CD4-positive, alpha-beta T cell treated with Interleukin-6 for 4 hours (primary cell): ENCODE measurements around the gene GBE1.
"Not testable (repeated sequence)": the region's sequence is repeated elsewhere in the genome, so short reads cannot be mapped to it uniquely, and the experiment has no call there.

Experiments
- DNase-seq: peaks from one replicate; pipeline ENCODE4 v3.0.0-alpha.2; 2020; ENCODE audit warnings: mixed read lengths

Gene GBE1

GRCh38 chr3:81760924-81761903 lies at the start of gene GBE1:
Gene GBE1 (minus strand): TSS chr3:81761645. CDS start chr3:81761517, 128 bp downstream.
- peak; percentile 90 for DNase-seq

- no peak for DNase-seq
Observed at GRCh38 chr3:81808900-81809299, 47.5 kb upstream of the GBE1 start.

DNA sequence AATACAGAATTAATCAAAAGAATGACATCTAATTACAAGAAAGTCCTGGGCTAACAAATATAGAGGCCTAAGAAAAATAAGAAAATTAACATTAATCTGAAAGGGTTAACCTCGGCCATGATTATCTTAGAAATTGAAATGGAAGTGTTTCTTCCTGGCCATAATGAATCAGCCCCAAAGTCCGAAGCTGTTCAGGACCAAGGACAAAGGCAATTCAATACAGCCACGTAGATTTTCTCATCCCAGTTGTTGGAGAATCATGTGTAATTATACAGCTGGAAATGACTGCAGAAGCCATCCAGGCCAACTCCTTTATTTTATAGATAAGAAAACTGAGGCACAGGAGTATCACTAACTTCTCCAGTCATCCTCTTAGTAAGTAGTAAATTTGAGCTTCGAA lies 38.0 kb upstream of the GBE1 start:
- DNase-seq: no peak

- DNase-seq: no peak
Observed at GRCh38 chr3:81793410-81793809, 32.0 kb upstream of the GBE1 start.

DNA sequence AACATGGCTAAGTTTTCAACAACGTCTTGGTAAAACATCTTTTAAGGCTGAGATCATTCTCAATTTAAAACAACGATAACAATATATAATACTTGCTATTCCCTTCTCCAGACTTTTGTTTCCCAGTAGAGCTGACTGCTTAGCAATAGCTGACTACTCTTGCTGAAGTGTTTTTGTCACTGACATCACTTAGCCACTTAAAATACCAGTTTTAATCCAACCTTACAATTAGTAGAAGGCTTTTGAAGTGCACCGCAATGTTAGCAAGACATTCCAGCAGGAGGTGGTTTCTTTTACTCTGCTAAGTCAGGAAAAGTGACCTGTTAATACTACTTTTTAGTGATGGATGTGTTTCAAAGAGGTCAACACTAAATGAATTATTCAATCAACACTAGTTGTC lies 28.7 kb upstream of the GBE1 start:
- no peak for DNase-seq

DNA sequence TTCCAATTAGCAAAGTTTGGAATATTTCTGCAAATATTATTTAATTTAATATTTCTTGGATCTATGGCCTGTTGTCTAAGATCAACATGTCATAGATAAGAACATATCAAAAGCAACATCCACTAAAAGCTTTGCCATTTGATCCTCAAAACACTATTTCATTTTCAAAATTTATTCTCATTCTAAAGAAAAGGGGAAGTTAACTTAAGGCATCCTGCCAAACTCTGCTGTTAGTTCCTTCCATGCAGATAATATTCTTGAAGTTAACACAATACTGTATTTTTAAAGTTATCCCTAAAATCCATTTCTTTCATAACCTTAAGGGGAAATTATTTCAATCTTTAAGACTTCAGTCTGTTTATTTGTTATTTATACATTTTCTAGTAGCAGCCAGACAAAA lies 28.2 kb upstream of the GBE1 start:
- DNase-seq: no peak

GRCh38 chr3:81788610-81789009 lies 27.2 kb upstream of the GBE1 start:
- DNase-seq: no peak

DNA sequence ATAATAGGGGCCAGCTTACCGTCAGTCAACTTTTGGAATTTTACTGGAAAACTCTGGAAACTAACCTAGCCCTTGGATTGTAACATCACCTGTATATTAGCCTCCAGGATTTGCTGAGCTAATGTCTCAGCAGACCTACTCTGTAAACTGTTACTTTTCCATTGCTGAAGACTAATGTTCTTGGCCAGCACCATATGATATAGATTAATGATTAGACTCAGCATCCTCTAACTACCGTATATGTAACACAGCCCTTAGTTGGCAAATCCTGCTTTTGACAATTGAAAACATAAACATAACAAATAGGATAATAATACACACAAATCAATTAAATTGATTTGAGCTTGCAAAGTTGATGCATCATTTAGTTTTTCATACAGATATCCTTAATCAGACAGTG lies 26.6 kb upstream of the GBE1 start:
- DNase-seq: no peak

- no peak for DNase-seq
Observed at GRCh38 chr3:81782585-81782984, 21.1 kb upstream of the GBE1 start.

DNA sequence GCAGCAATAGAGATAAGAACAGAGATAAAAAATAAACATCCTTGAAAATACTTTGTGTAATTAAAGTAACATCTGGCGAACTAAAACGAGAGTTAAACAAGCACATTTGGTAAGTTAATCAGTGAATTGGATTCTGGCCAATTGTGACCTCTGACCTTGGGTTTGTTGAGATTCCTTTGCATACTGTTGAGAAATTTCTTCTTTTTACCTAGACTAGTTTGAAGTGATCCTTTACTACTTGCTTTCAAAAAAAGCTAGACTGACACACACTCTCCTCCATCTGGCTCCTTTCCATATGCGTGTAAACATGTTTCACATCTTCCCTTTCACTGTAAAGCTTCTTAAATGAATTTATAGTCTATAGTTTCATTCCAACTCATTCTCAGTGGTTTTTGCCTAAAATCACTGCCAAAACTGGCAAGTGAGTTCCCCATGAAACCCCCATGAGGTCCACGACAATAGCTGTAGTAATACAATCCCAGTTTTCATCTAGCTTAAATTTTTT lies 17.3 kb upstream of the GBE1 start:
- no peak for DNase-seq

GRCh38 chr3:81776643-81777042 lies 15.2 kb upstream of the GBE1 start:
- DNase-seq: no peak

GRCh38 chr3:81770710-81771109 lies 9.3 kb upstream of the GBE1 start:
- DNase-seq: no peak

GRCh38 chr3:81769299-81769698 lies 7.9 kb upstream of the GBE1 start:
- no peak for DNase-seq

GRCh38 chr3:81767250-81767859 lies 5.9 kb upstream of the GBE1 start:
- not testable (repeated sequence) for DNase-seq

GRCh38 chr3:81765400-81765799 lies 4.0 kb upstream of the GBE1 start:
- no peak for DNase-seq

DNA sequence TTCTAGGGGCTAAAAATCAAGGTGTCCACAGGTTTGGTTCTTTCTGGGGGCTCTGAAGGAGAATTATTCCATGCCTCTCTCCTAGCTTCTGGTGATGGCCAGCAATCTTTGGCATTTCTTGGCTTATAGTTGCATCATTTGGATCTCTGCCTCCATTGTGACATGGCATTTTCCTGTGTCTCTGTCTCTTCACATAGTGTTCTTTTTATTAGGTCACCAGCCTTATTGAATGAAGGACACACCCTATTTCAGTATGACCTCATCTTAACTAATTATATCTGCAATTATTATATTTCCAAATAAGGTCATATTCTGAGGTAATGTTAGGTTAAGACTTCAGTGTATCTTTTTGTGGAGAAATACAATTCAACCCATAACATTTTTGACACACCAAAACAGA lies 3.2 kb upstream of the GBE1 start:
- DNase-seq: no peak

GRCh38 chr3:81764002-81764401 lies 2.6 kb upstream of the GBE1 start:
- no peak for DNase-seq

- DNase-seq: no peak
Observed at GRCh38 chr3:81763001-81763400, 1.6 kb upstream of the GBE1 start.

DNA sequence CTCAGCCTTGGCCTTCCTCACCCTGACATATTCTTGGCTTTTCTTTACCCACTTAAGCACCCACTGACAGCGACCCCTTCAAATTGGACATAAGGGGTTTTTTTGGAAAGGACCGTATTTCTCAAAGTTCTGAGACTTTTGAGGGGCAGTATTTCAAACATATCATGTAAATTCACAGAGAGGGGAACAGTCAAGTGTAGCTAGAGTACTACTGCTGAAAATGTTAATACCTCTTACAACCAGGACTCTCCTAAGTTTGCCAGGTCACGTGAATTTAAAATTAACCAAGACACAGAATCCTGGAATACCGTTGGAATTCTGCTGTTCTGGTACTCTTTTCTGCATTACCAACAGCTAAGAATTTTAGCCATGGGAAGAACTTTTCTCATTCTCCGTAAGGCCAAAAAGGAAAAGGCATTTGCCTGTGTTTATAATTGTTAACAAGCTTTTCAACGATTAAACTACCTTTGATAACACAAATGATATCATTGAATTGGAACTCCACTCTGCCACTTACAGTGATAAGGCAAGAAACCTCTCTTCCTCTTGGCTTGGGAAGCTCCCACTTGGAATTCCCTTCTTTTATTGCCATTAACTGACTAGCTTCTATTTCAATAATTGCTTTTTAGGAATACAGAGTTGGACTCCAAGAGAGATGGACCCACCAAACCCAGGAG lies 597 bp upstream of the GBE1 start:
- DNase-seq: no peak

DNA sequence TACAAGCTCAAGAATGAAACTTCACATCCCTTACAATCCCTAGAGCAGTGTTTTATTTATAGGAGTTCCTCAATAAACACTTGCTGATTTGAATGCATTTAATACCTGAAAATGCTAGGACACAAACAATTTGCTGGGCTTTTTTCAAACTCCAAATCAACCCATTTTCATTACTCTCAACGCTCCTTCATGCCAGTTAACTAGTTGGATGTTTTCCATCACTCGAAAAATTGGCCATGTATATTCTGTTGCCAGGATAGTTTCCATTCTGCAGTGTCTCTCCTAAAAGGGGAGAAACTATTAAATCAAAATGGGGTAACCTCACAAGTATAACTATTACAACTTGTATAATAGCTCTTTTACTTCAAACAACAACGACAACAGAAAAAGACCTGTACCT lies 1.2 kb downstream of the GBE1 start:
- DNase-seq: no peak

DNA sequence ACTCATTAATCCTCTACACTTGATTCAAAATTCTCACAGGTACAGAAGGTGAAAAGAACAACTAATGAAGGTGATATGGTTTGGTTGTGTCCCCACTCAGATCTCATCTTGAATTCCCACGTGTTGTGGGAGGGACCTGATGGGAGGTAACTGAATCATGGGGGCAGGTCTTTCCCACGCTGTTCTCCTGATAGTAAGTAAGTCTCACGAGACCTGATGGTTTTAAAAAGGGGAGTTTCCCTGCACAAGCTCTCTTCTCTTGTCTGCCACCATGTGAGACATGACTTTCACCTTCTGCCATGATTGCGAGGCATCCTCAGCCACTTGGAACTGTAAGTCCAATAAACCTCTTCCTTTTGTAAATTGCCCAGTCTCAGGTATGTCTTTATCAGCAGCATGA lies 2.7 kb downstream of the GBE1 start:
- DNase-seq: not testable (repeated sequence)

- DNase-seq: no peak
Observed at GRCh38 chr3:81758275-81758674, 3.2 kb downstream of the GBE1 start.

GRCh38 chr3:81753416-81754027 lies 7.9 kb downstream of the GBE1 start:
- DNase-seq: no peak
